HG02588 (cell line): ENCODE results near the gene GSN.

Experiments used
- ATAC-seq: cut with Tn5 transposase; IDR thresholded peaks from one replicate; pipeline ENCODE4 v1.9.1; 2021; ENCODE audit warnings: mild to moderate bottlenecking, moderate library complexity; ENCODE audit not compliant: unreplicated experiment

The GSN gene

GRCh38 chr9:121301881-121302286 is 33.9 kb downstream of the GSN start:
- ATAC-seq: no peak

GRCh38 chr9:121302341-121302740 is 34.4 kb downstream of the GSN start:
- ATAC-seq: no peak

GRCh38 chr9:121302786-121303185 is 34.8 kb downstream of the GSN start:
- ATAC-seq: no peak

- ATAC-seq: no peak
These were observed 35.8 kb downstream of the GSN start for GRCh38 chr9:121303456-121304451.

GRCh38 chr9:121304707-121305106 is 36.7 kb downstream of the GSN start:
- ATAC-seq: no peak

GRCh38 chr9:121305269-121305994 is 37.5 kb downstream of the GSN start:
- ATAC-seq: no peak

GRCh38 chr9:121307976-121308375 is 40.0 kb downstream of the GSN start:
- no peak for ATAC-seq

- ATAC-seq: no peak
These were observed 40.8 kb downstream of the GSN start for GRCh38 chr9:121308765-121309164.

- no peak for ATAC-seq
These were observed 41.2 kb downstream of the GSN start for GRCh38 chr9:121309171-121309570.

GRCh38 chr9:121309833-121310425 is 42.0 kb downstream of the GSN start:
- no peak for ATAC-seq

GRCh38 chr9:121310571-121310970 is 42.6 kb downstream of the GSN start:
- ATAC-seq: no peak

- ATAC-seq: no peak
These were observed 44.2 kb downstream of the GSN start for GRCh38 chr9:121312169-121312568.

- ATAC-seq: no peak
These were observed 45.6 kb downstream of the GSN start for GRCh38 chr9:121313458-121314152.

GRCh38 chr9:121316378-121316777 is 48.4 kb downstream of the GSN start:
- ATAC-seq: no peak

- no peak for ATAC-seq
These were observed 49.0 kb downstream of the GSN start for GRCh38 chr9:121316852-121317373.

- ATAC-seq: no peak
These were observed 50.0 kb downstream of the GSN start for GRCh38 chr9:121317737-121318630.

- no peak for ATAC-seq
These were observed 50.8 kb downstream of the GSN start for GRCh38 chr9:121318631-121319382.

- no peak for ATAC-seq
These were observed 51.4 kb downstream of the GSN start for GRCh38 chr9:121319383-121319780.

- ATAC-seq: no peak
These were observed 53.1 kb downstream of the GSN start for GRCh38 chr9:121321016-121321503.
